Measurements from ENCODE around the gene SLFN11.
"Not testable (repeated sequence)": the region's sequence is repeated elsewhere in the genome, so short reads cannot be mapped to it uniquely, and the experiment has no call there.

Gene SLFN11

GRCh38 chr17:35312346-35312745 lies 61.1 kb downstream of the SLFN11 start:
- H3K4me3 ChIP-seq (ENCODE audit: low read length): no peak overlapping the region

GRCh38 chr17:35309345-35309744 lies 64.1 kb downstream of the SLFN11 start:
- not testable (repeated sequence) for H3K36me3 ChIP-seq (ENCODE audit: control insufficient read depth, low read length); H3K4me1 ChIP-seq (ENCODE audit: control insufficient read depth, low read length); H3K9me2 ChIP-seq (replicated peaks; ENCODE audit: control insufficient read depth, low read length); H4K20me1 ChIP-seq (ENCODE audit: control insufficient read depth, insufficient read depth, low read depth, low read length); H3K4me2 ChIP-seq (ENCODE audit: low read length); H3K27ac ChIP-seq (ENCODE audit: low read depth, low read length); H3K27me3 ChIP-seq (ENCODE audit: control insufficient read depth, low read length); H3F3A ChIP-seq (ENCODE audit: control insufficient read depth, insufficient read depth); H3K79me2 ChIP-seq (ENCODE audit: control insufficient read depth, low read length); H3K4me3 ChIP-seq (ENCODE audit: low read length); H3K9me3 ChIP-seq (ENCODE audit: control insufficient read depth, insufficient read depth, low read length)

More at GRCh38 chr17:35312346-35312745, 61.1 kb downstream of the SLFN11 start:
- Histone ChIP-seq H3K27me3 (ENCODE audit: control insufficient read depth, low read length) (peaks cover 2% of the 10 kb centered on the region; the same call in 1 of the 2 replicates), H4K20me1 (ENCODE audit: control insufficient read depth, insufficient read depth, low read depth, low read length) (no peaks in the 10 kb centered on the region), H3K4me1 (ENCODE audit: control insufficient read depth, low read length) (peaks cover 4% of the 10 kb centered on the region), H3K27ac (ENCODE audit: low read depth, low read length) (no peak overlapping the region), H3F3A (ENCODE audit: control insufficient read depth, insufficient read depth) (no peaks in the 10 kb centered on the region), H3K4me2 (ENCODE audit: low read length) (no peak overlapping the region), H3K36me3 (ENCODE audit: control insufficient read depth, low read length) (no peaks in the 10 kb centered on the region), H3K9me2 (replicated peaks; ENCODE audit: control insufficient read depth, low read length) (no peaks in the 10 kb centered on the region), H3K79me2 (ENCODE audit: control insufficient read depth, low read length) (no peaks in the 10 kb centered on the region), H3K9me3 (ENCODE audit: control insufficient read depth, insufficient read depth, low read length) (no peaks in the 10 kb centered on the region)
- TF ChIP-seq EZH2phosphoT487 (IDR thresholded peaks at IDR 0.05; ENCODE audit: borderline replicate concordance, low read length): no peak
- no peak for TF ChIP-seq CTCF (IDR thresholded peaks at IDR 0.05; ENCODE audit: low read depth, low read length, poor library complexity, severe bottlenecking)
